Brain pericyte (primary cell): Measurements from ENCODE around the gene STRN3.
"Not testable (repeated sequence)": the region's sequence is repeated elsewhere in the genome, so short reads cannot be mapped to it uniquely, and the experiment has no call there.

Experiments used
- DNase-seq: peaks from one replicate; pipeline ENCODE4 v3.0.0-alpha.2; 2012; ENCODE audit warnings: low read depth, low spot score

Gene STRN3

GRCh38 chr14:31037709-31038221 is 11.6 kb upstream of the STRN3 start:
- DNase-seq: no peak

- DNase-seq: no peak
Measured at GRCh38 chr14:31036552-31036951, 10.4 kb upstream of the STRN3 start.

- no peak for DNase-seq
Measured at GRCh38 chr14:31030469-31030868, 4.3 kb upstream of the STRN3 start.

GRCh38 chr14:31029016-31029970 is 3.1 kb upstream of the STRN3 start:
- no peak for DNase-seq

- DNase-seq: no peak
Measured at GRCh38 chr14:31027847-31028246, 1.7 kb upstream of the STRN3 start.

- peak; percentile 87 for DNase-seq
Measured at GRCh38 chr14:31026450-31027235, 464 bp upstream of the STRN3 start.

- DNase-seq: peak; percentile 5
Measured at GRCh38 chr14:31025367-31026076, 657 bp downstream of the STRN3 start, which contains the start of gene AP4S1. TSS of gene AP4S1 (plus strand) at chr14:31025649. CDS start at chr14:31066197, 40,548 bp downstream.

GRCh38 chr14:31024577-31025366 is 1.4 kb downstream of the STRN3 start:
- DNase-seq: no peak

GRCh38 chr14:31024010-31024480 is 2.1 kb downstream of the STRN3 start:
- DNase-seq: no peak

- DNase-seq: no peak
Measured at GRCh38 chr14:31022386-31022785, 3.8 kb downstream of the STRN3 start.

- no peak for DNase-seq
Measured at GRCh38 chr14:31021576-31021949, 4.6 kb downstream of the STRN3 start.

GRCh38 chr14:31020834-31021575 is 5.2 kb downstream of the STRN3 start:
- no peak for DNase-seq

- no peak for DNase-seq
Measured at GRCh38 chr14:31018057-31018645, 8.0 kb downstream of the STRN3 start.

GRCh38 chr14:31013841-31014240 is 12.3 kb downstream of the STRN3 start:
- DNase-seq: no peak

- no peak for DNase-seq
Measured at GRCh38 chr14:31010935-31011334, 15.2 kb downstream of the STRN3 start.

GRCh38 chr14:31009836-31010574 is 16.2 kb downstream of the STRN3 start:
- DNase-seq: no peak

- no peak for DNase-seq
Measured at GRCh38 chr14:31006703-31007102, 19.5 kb downstream of the STRN3 start.

GRCh38 chr14:31004007-31004406 is 22.2 kb downstream of the STRN3 start:
- DNase-seq: not testable (repeated sequence)

- no peak for DNase-seq
Measured at GRCh38 chr14:31003284-31003683, 22.9 kb downstream of the STRN3 start.
